GM19455 (cell line): ENCODE data around the gene TMBIM4.
A peak's percentile ranks its signal among the peaks of the same experiment; 100 is the strongest.
"Not testable (repeated sequence)": the region's sequence is repeated elsewhere in the genome, so short reads cannot be mapped to it uniquely, and the experiment has no call there.

Experiments used
- ATAC-seq: cut with Tn5 transposase; IDR thresholded peaks from one replicate; pipeline ENCODE4 v1.9.1; 2021; ENCODE audit not compliant: unreplicated experiment

TMBIM4 gene, protein sequence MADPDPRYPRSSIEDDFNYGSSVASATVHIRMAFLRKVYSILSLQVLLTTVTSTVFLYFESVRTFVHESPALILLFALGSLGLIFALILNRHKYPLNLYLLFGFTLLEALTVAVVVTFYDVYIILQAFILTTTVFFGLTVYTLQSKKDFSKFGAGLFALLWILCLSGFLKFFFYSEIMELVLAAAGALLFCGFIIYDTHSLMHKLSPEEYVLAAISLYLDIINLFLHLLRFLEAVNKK

DNA sequence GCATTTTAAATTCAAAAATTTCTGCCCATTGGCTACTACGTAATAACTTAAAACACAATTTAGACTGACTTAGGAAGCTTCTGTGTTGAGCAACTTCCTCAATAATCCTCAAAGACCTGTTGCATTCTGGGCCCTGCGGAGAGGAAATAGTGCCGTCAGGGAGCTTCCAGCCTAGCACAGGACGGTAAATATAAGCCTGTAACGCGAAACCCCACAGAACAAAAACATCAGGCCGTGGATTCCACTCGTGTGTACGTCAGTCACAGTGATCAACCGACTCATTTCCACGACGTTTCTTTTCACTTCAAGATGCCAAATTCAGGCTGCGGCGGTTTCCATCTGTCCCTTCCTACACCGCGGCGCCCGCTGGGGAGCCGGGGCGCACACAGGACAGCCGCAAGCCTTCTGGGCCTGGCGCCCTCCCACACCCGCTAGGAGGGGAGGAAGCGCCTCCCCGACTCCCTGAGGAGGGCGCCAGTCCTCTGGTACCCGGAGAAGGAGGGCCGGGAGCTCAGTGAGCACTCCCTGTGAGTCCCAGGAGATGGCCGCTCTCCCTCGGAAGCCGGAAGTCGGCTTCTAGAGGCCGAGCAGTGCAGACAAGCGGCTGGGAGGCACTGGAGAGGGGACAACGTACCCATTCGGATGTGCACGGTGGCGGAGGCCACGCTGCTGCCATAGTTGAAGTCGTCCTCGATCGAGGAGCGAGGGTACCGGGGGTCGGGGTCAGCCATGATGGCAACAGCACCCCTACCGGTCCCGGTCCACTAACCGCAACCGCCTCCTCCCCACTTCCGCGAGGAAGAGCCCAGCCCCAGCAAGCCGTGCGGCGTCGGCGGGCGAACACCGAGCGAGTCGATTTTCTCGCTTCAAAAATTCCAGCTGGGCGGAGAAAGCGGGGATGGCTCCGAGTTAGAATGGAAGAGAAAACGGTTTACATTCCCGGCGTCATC is at the start of gene TMBIM4:
Gene TMBIM4 (minus strand): TSS at position 776 of the 950 bp plus-strand sequence. CDS start 45 bp downstream, at position 731.
- peak; percentile 88 for ATAC-seq

DNA sequence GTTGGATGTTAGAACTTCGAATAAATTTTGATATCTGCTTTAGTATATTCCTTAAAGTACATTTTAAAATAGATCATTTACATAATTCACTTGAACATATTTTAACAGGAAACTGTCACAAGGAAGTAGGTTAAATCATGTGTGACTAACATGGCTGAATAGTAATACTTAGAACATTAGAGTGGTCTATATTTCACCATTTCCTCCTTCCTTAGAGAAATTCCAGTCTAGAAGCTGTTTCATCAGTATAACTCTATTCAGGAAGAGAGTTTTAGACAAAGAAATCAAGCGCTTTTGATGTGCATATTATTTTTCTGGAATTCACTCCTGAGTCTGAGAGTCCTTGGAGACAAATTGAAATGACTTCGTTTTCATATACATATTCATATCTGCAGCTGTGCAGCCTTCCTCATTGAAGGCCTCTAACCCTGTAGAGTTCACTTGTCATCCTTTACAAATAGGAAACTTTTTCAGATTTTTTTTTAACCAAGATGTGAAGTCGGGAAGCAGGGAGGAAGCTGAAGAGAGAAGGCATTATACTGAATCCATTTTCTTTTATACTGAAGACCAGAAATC is 47.6 kb upstream of the TMBIM4 start:
- no peak for ATAC-seq

DNA sequence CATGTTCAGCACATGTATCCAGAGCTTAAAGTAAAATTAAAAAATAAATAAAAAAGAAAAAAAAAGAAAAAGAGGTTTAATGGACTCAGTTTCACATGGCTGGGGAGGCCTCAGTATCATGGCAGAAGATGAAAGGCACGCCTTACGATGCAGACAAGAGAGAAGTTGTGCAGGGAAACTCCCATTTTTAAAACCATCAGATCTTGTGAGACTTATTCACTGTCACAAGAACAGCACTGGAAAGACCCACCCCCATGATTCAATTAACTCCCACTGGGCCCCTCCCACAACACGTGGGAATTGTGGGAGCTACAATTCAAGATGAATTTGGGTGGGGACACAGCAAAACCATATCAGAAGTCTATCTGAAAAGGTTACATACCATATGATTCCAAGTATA is 43.2 kb upstream of the TMBIM4 start:
- ATAC-seq: not testable (repeated sequence)

DNA sequence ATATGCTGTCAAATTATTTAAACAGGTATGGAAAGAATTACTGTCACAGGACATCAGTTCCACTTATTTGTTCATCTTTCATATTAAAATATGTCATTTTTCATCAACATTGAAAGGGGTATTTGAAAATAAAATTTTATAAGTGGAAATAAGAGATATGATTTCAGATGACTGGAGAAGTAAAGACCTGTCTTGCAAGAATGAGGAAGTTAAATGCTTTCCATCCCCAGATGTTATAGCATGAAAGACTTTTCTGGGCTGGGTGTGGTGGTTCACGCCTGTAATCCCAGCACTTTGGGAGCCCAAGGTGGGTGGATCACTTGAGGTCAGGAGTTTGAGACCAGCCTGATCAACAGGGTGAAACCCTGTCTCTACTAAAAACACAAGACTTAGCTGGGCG is 41.8 kb upstream of the TMBIM4 start:
- ATAC-seq: not testable (repeated sequence)

DNA sequence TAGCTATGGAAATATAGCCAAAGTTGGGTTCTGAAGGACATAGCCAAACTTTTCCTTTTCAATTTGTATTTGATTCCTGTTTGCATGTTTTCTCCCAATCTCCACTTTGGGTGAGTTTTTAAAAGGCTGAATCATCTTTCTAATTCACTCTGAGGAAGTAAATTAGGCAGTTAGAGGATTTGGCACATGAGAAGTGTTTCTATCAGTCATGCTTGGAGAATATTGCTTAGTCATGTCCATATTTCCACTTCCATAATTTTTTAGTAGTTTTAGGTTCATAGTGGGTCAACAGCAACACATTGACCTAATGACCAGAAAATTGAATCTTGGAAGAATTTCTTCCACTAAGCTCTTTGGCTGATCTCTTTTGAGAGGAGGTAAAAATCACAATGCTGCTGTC is 41.0 kb upstream of the TMBIM4 start:
- no peak for ATAC-seq

DNA sequence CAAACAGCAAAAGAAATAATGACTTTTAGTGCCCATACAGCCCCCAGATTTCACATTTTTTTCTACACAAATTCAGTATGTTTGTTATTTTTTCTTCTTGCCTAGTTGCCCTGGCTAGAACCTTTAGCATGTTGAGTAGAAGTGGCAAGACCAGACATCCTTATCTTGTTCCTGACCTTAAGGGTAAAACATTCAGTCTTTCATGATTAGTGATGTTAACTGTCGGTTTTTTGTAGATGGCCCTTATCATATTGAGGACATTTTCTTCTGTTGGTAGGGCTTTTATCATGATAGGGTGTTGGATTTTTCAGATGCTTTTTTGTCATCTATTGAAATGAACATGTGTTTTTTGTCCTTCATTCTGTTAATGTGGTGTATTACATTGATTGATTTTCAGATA is 36.3 kb upstream of the TMBIM4 start:
- no peak for ATAC-seq

DNA sequence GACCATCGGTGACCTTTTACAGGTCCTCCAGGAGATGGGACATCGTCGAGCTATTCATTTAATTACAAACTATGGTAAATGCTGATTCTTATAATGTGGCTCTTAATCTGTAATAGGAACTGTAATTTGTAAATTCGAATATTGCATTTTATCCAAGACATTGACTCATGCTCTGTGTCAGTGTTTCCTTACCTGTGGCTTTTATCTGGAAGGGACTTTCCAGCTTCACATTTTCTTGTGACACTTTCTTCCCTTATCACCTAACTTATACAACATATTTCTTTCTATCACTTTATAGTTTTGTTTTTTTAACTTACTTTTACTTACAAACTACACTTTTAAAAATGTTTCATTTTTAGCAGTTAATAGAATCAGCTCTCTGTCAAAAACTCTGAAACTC is 34.0 kb upstream of the TMBIM4 start:
- no peak for ATAC-seq

DNA sequence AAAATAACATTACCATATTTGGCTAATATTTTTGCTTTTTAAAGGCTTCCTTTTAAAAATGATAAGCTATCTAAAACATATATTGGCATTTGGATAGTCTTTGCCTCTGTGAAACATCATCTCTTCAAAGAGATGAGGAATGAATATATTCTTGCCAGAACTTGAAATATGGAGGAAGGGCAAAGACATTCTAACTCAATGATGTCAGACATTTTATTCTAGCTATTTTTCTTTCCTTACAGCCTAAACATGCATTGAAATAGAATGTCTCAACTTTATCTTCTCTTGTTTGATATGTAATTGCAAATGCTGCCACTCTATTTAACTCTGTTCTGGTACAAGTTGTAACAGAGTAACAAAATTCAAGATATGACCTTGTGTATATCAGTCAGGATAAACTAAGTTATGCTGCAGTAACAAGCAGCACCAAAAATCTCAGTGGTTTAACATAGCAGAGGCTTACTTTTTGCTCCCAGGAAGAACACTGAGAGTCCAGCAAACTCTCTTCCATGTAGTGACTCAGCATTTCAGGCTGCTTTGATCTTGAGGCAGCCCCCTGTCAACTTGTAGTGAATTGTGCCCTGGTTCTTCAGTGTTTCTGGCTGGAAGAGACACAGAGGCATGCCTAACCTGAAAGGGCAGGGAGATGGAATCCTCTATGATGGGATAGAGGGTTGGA is 30.2 kb upstream of the TMBIM4 start:
- ATAC-seq: no peak

DNA sequence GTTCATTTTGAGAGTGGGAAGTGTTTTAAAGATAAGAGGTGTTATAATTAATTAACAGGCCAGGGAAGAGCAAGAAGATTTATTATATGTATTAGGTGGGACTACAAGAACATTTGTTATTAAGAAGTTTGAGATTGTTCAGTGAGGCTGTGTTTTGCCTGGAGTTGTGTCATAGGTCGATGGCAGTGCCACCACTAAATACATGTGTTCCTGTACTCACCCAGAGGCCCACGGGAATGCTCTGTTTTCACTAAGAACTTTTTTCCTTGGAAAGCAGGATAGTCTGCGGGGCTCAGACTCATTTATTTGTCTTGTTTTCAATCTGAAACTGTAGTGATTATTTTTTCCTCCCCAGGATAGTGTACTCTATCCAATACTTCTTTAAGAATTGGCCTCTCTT is 29.3 kb upstream of the TMBIM4 start:
- ATAC-seq: no peak

DNA sequence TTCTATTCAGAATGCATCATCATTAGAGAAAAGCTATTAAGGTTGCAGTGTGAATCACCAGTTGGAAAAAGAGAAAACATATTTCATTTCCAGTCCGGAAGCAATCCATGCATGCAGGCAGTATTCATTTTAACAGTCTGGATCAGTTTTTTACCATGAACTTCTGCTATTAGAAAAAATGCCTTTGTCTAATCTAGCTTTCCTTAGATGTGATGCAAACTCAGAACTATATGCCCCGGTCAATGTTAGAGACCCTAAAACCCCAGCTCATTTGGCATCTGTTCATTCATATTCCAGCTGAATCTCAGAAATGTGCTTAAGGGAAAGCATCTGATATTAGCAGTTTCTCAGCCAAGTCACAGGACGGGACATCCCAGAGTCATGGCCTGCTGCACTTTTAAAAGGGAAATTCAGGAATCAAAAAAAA is 27.7 kb upstream of the TMBIM4 start:
- ATAC-seq: no peak

DNA sequence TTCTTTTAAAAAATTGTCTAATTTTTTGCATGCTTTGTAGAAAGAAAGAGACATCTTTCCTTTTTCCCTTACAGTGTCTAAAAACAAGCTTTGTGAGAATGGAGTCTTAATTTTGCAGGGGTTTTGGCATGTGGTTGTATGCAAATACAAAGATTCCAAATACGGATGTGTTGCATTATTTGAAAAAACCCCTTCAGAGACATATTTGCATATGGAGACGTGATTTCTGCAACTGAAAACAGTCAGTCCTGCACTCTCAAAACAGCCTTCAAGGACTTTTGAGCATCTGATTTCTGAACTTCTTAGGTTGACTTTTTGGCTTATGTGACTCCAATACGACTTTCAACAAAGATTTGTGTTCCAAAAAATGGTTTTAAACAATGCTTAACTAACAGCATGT is 27.0 kb upstream of the TMBIM4 start:
- ATAC-seq: peak; percentile 89

DNA sequence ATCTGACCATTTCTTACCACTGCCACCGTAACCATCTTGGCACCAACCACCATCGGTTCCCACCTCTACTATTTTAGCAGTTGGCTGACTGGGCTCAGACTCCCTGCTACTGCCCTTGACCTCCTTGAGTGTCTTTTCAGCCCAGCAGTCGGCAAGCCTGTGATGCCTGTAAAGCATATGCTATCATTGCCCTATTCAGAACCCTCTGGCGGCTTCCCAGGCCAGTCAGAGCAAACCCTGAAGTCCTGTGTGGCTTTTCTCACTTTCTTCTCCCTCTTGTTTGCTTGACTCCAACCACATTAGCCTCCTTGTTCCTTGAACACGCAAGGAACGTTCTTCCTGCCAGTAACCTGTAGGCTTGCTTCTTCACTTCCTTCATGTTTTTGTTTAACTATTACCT is 25.4 kb upstream of the TMBIM4 start:
- no peak for ATAC-seq

DNA sequence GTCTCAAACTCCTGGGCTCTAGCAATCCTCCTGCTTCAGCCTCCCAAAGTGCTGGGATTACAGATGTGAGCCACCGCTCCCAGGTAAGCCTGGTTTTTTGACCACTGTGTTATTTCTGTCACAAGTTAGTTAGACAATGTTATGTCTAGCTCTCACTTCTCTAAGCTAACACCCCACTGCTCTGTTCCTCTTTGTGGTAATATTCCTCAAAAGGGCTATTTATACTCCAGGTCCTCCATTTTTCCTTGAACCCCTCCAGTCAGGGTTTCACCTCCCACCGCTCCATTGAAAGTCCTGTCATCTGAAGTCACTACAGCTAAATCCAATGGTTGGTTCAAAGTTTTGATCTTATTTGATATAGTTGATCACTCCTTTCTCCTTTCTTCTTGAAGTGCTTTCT is 24.3 kb upstream of the TMBIM4 start:
- no peak for ATAC-seq

DNA sequence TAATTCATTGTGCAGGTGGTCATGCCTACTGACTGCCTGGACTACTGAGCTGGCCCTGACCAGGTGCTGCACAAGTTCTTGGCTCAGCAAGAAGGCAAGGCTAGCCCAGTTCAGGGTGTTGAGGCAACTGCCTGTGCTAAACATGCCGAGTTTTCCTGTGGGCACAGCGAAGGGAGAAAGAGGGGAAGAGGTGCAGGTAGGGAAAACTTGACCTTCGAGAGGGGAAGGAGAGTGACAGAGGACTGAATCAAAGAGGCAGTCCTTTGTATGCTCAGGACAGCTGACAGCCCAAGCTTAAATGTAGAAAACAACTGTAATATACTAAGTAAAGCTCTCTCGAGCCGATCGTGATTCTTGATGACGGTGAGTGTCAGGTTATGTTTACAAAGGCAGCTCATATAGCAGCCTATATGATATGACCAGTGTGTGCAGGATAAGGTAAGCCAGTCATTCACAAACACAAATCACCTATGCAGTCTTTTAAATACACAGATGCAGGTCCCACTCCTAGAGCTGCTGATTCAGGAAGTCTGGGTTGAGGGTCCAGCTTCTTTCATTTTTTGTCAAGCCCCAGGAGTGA is 21.8 kb upstream of the TMBIM4 start:
- no peak for ATAC-seq

DNA sequence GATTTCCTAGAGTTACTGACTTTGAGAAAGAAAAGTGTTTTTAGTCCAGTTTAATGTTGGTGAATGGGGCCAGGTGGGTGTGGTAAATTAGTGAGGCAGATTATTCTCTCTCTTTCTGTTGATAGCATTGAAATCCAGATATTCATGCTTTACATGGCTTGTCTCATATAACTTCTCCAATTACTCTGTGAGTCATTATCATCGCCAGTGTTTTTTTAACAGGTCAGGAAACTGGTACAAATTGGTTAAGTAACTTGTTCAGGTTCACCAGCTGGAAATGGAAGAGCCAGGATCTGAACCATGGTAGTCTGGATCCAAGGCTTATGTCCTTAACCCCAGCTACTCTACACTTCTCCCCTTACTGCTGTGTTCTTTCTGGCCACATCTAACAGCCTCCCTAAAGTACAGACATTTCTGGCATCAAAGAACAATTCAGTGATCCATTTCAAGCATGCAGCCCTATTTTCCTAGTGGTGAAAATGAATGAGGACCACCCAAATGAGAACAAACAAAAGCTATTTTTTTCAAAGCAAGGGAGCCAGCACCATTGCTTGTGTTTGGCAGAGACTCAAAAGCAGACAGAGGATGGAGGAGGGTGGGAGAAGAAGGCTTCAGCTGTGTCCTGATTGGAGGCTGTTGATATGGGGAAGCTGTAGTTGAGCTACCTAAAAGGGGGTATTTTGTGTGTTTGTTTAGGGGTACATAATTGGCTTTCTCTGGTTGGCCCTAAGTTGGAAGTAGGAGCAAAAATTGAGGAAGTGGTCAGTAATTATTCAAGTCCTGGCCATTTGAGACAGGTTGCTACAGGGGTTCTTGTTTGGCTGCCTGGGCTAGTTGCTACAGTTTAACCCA is 20.9 kb upstream of the TMBIM4 start:
- ATAC-seq: no peak

DNA sequence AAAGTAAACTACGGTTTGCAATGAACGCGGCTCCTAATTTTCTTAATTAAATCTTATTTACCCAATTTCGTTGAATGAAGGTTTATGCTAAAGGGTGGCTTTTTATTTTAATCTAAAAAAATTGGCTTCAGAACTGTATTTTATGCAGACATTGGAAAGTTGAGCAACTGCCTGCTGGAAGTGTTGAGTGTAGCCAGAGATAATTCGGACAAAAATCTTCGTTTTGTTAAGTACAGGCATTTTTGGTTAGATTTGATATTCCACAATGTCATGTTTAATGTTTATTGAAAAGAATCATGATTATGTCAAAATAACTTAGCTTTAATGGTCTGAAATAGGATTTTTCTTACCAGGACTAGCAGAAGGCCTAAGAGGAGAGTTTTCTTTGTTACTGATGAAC is 20.1 kb upstream of the TMBIM4 start:
- no peak for ATAC-seq

DNA sequence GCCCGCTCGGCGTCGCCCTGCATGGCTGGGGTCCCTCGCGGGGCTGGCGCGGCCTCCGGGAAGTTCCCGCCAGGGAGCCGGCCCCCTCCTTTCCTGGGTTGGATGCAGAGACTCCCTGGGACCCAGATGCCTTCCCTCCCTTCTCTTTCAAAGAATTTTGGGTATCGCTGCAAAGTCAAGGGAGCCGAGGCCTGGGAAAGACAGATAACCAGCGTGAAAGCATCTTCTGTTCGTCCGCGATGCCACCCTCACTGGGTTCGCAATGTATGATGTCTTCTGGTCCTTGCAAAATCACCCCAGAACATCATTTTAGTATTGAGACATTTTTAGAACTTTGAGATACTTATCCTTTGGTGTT is 19.7 kb upstream of the TMBIM4 start:
- no peak for ATAC-seq

DNA sequence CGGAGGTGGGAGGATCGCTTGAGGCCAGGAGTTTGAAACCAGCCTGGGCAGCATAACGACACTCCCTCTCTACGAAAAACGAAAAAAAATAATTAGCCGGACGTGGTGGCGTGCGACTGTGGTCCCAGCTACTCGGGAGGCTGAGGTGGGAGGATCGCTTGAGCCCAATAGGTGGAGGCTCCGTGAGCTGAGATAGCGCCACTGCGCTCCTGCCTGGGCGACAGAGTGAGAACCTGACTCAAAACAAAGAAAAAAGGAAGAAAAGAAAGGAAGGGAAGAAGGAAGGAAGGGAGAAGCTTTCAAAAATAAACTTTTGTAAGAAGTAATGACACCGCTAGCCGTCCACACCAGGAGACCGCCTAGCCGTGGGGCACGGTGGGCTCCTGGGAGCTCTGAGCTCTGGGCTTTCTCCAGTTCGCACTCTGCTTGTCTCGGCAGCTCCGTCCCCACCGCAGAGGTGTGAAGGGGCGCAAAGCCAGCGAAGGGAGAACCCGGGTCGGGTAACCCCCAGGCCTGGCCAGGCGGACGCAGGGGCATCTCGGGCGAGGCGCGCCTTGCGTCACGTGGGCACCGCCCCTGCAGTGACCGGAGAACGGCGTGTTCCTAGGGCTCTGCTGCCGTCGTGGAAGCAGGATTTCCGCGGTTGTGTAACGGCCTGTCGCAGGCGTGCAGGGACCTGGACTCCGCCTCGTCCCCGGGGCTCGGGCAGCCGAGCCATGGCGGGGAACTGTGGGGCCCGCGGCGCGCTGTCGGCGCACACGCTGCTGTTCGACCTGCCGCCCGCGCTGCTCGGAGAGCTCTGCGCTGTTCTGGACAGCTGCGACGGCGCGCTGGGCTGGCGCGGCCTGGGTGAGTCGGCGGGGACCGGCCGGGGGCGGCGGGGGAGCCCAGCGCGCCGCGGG is 19.0 kb upstream of the TMBIM4 start, which contains the start of gene IRAK3:
Gene IRAK3 (plus strand): TSS at position 631 of the 902 bp plus-strand sequence. CDS start 86 bp downstream, at position 717.
- ATAC-seq: peak; percentile 60

DNA sequence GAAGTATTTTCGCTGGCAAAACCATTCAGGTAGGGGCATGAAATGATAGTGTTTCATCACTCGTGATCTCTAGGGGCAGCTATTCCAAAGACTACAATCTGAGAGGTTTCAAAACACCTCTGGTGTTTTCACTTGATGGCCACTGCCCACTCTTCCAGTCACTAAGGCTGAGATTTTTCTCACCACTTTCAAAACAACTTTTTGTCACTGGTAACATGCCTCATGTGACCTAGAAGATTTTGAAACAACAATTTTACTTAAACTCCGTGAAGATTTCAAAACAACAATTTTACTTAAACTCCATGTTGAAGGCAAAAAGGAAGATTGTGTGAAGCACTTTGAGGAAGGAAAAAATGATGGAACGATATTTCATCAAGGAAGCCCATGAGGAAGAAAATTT is 18.0 kb upstream of the TMBIM4 start:
- ATAC-seq: no peak
